Adipocyte (in vitro differentiated cells): ENCODE data around the gene ADGRL2.

Source experiments
- DNase-seq: peaks from one replicate; pipeline ENCODE4 v3.0.0-alpha.2; 2015; ENCODE audit warnings: low read depth
- H3K27me3 ChIP-seq: replicated peaks from 2 replicates; pipeline ENCODE4 v1.7.0; 2013; ENCODE audit warnings: mild to moderate bottlenecking, low read length, moderate library complexity; ENCODE audit not compliant: control insufficient read depth, insufficient read depth
- H3K36me3 ChIP-seq: 2 replicates; pipeline ENCODE4 v1.7.0; 2013; ENCODE audit warnings: low read length, mild to moderate bottlenecking, moderate library complexity; ENCODE audit not compliant: control insufficient read depth, insufficient read depth, severe bottlenecking
- H3K4me1 ChIP-seq: 2 replicates; pipeline ENCODE4 v1.7.0; 2013; ENCODE audit warnings: mild to moderate bottlenecking, low read length, moderate library complexity; ENCODE audit not compliant: control insufficient read depth, insufficient read depth
- H3K4me3 ChIP-seq: 2 replicates; pipeline ENCODE4 v1.7.0; 2013; ENCODE audit warnings: mild to moderate bottlenecking, low read length, moderate library complexity
- H3K9ac ChIP-seq: 2 replicates; pipeline ENCODE4 v1.7.0; 2013; ENCODE audit warnings: mild to moderate bottlenecking, low read length, moderate library complexity
- H3K9me3 ChIP-seq: 2 replicates; pipeline ENCODE4 v1.7.0; 2013; ENCODE audit warnings: mild to moderate bottlenecking, low read length, moderate library complexity; ENCODE audit not compliant: control insufficient read depth

ADGRL2 gene

GRCh38 chr1:81792184-81792583, 8.6 kb upstream of the ADGRL2 start:
- Histone ChIP-seq H3K27me3 (no peaks in the 10 kb centered on the region), H3K9me3 (no peaks in the 10 kb centered on the region)
- DNase-seq = no peak

DNA sequence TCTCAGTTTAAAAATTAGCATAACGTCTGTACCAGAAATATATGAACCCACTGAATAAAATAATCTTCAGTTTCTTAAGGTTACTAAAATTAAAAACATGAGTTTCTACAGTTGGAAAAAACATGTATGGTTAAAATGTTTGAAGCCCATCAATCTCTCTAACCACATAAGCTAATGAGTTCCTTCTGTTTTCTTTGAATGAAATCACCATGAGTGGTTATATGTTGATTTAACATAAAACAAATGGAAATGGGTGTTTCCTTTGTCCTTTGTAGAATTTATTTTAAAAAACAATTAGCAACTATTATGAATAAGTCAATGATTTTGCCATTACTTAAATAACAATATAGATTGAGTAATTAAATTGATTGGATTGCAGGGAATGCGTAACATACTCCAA, 3.0 kb upstream of the ADGRL2 start:
- peaks cover 5% of the 10 kb centered on the region for H3K4me1 ChIP-seq
- H3K9ac ChIP-seq = no peak overlapping the region
- no peak for DNase-seq
- no peaks in the 10 kb centered on the region for H3K27me3 ChIP-seq
- no peaks in the 10 kb centered on the region for H3K36me3 ChIP-seq
- no peaks in the 10 kb centered on the region for H3K9me3 ChIP-seq
- H3K4me3 ChIP-seq = no peak overlapping the region

More at GRCh38 chr1:81792184-81792583, 8.6 kb upstream of the ADGRL2 start:
- Histone ChIP-seq H3K9ac (no peak overlapping the region), H3K36me3 (no peaks in the 10 kb centered on the region), H3K4me3 (no peak overlapping the region), H3K4me1 (no peaks in the 10 kb centered on the region)

GRCh38 chr1:81799939-81800694, 617 bp upstream of the ADGRL2 start:
- H3K9me3 ChIP-seq = no peaks in the 10 kb centered on the region

GRCh38 chr1:81801651-81802456, 1.1 kb downstream of the ADGRL2 start:
- DNase-seq = peak; percentile 74
- peak overlapping the region; percentile 94 for H3K9ac ChIP-seq
- peaks cover 31% of the 10 kb centered on the region for H3K4me1 ChIP-seq
- no peaks in the 10 kb centered on the region for H3K9me3 ChIP-seq
- peak overlapping the region; percentile 94 for H3K4me3 ChIP-seq
- H3K27me3 ChIP-seq = no peaks in the 10 kb centered on the region
- no peaks in the 10 kb centered on the region for H3K36me3 ChIP-seq

More at GRCh38 chr1:81799939-81800694, 617 bp upstream of the ADGRL2 start:
- Histone ChIP-seq H3K4me1 (peaks cover 21% of the 10 kb centered on the region), H3K9ac (peak overlapping the region; percentile 94), H3K4me3 (peak overlapping the region; percentile 94), H3K36me3 (no peaks in the 10 kb centered on the region), H3K27me3 (no peaks in the 10 kb centered on the region)
- peak; percentile 85 for DNase-seq

GRCh38 chr1:81802457-81802706, 1.6 kb downstream of the ADGRL2 start:
- no peaks in the 10 kb centered on the region for H3K36me3 ChIP-seq
- peak overlapping the region; percentile 94 for H3K9ac ChIP-seq
- no peak for DNase-seq
- H3K27me3 ChIP-seq = no peaks in the 10 kb centered on the region
- H3K4me3 ChIP-seq = peak overlapping the region; percentile 94
- peaks cover 31% of the 10 kb centered on the region for H3K4me1 ChIP-seq
- no peaks in the 10 kb centered on the region for H3K9me3 ChIP-seq

DNA sequence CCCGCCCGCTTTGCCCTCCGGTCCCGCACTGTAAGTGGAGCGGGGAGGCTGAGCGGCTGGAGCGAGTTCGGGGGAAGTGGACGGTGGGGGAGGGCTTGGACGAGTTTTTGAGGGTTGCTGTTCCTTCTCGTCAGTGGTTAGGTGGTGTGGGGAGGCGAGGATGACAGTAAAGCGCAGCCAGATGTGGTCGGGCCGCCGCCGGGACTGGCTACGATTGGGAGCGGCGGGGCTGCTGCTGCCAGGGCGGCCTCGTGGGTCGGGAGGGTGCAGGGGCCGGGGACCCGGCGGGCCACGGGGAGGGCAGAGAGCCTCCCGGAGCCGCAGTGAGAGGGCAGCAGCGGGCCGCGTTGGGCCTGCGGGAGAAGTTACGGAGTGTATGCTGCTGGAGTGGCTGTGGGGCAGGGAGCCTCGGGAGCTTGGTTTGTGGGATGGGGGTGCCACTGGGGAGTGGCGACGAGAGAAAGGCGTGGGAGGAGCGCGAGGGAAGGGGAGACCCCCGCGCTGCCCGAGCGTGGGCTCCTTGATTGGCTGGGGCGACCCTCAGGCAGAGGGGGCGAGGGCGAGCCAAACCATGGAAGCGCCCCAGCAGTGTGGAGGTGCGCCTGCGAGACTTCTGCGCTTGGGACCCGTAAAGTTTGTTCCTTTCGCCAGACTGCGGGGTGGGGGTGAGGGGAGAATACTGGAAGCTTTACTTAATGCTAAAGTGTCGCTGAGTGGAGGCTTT, 2.1 kb downstream of the ADGRL2 start:
- Histone ChIP-seq H3K9me3 (no peaks in the 10 kb centered on the region), H3K27me3 (no peaks in the 10 kb centered on the region), H3K4me3 (peak overlapping the region; percentile 94), H3K36me3 (no peaks in the 10 kb centered on the region), H3K4me1 (peaks cover 31% of the 10 kb centered on the region), H3K9ac (peak overlapping the region; percentile 94)
- DNase-seq = peak; percentile 87

- no peaks in the 10 kb centered on the region for H3K9me3 ChIP-seq
- peak; percentile 70 for DNase-seq
- H3K4me1 ChIP-seq = peaks cover 31% of the 10 kb centered on the region
- peak overlapping the region; percentile 94 for H3K9ac ChIP-seq
- peak overlapping the region; percentile 94 for H3K4me3 ChIP-seq
- no peaks in the 10 kb centered on the region for H3K36me3 ChIP-seq
- no peaks in the 10 kb centered on the region for H3K27me3 ChIP-seq
These were observed 2.8 kb downstream of the ADGRL2 start for GRCh38 chr1:81803431-81804110.

DNA sequence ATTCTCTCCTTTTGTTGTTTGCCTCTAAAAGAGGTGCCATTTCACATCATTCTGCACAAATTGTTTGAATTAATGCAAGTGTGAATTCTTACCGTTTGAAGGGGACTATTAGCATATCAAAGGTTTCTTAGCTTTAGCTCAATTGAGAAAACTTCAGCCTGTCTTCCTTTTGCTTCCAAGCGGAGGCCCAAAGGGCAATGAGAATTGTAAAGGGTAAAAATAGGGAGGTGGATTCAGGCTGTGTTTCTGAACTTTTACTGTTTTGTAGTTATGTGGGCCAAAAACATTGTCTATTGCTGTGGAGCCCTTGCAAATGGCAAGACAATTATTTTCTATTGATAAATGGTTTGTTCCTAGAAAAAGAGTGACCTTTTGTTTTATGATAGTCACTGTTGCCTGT, 3.6 kb downstream of the ADGRL2 start:
- peak overlapping the region; percentile 94 for H3K9ac ChIP-seq
- H3K9me3 ChIP-seq = no peaks in the 10 kb centered on the region
- no peak for DNase-seq
- H3K27me3 ChIP-seq = no peaks in the 10 kb centered on the region
- H3K4me3 ChIP-seq = peak overlapping the region; percentile 94
- H3K4me1 ChIP-seq = peaks cover 30% of the 10 kb centered on the region
- no peaks in the 10 kb centered on the region for H3K36me3 ChIP-seq

- H3K36me3 ChIP-seq = no peaks in the 10 kb centered on the region
- H3K4me3 ChIP-seq = no peak overlapping the region
- H3K27me3 ChIP-seq = no peaks in the 10 kb centered on the region
- H3K4me1 ChIP-seq = peaks cover 26% of the 10 kb centered on the region
- no peak for DNase-seq
- H3K9ac ChIP-seq = no peak overlapping the region
- no peaks in the 10 kb centered on the region for H3K9me3 ChIP-seq
These were observed 5.0 kb downstream of the ADGRL2 start for GRCh38 chr1:81805537-81806431.

DNA sequence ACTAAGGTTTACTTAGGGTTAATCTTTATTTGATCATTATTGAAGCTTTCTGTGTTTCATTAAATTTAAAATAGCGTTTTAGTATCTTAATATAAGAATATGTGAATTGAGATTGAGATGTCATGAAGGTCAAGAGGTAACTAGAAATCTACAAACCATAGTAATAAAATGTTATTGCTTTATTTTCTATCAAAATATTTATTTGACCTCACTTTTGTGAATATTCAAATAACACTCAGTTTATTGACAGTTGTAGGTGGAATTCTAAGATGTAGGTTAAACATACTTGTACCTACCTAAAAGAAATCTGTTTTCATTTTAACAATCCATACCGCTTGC, 5.7 kb downstream of the ADGRL2 start:
- Histone ChIP-seq H3K4me1 (peaks cover 28% of the 10 kb centered on the region), H3K36me3 (no peaks in the 10 kb centered on the region), H3K9ac (no peak overlapping the region), H3K4me3 (no peak overlapping the region), H3K27me3 (no peaks in the 10 kb centered on the region), H3K9me3 (no peaks in the 10 kb centered on the region)
- DNase-seq = no peak
